Astrocyte (in vitro differentiated cells and primary cell): ENCODE data around the gene CENPF. TPM values are rescaled to one million over a fixed set of nuclear protein-coding genes. Genes with fewer than 3 reads are reported as not detected.
A peak's percentile ranks its signal among the peaks of the same experiment; 100 is the strongest.

Experiments
- DNase-seq: peaks from one replicate; pipeline ENCODE4 v3.0.0-alpha.2; 2010; ENCODE audit warnings: low read depth
- FAIRE-seq: peaks from 2 replicates; lab custom pipeline; 2011; peaks lifted over from hg19 to GRCh38; lab: Jason Lieb, UNC
- H2AFZ ChIP-seq: 2 replicates; pipeline ENCODE4 v1.6.0; 2012; ENCODE audit warnings: low read depth, low read length, inconsistent platforms
- H3K27ac ChIP-seq: 2 replicates; pipeline ENCODE4 v1.5.1; 2011; ENCODE audit warnings: low read depth, low read length, inconsistent platforms
- H3K27me3 ChIP-seq: 2 replicates; pipeline ENCODE4 v1.6.0; 2011; ENCODE audit warnings: low read length, inconsistent platforms; ENCODE audit not compliant: insufficient read depth
- H3K36me3 ChIP-seq: 2 replicates; pipeline ENCODE4 v1.5.1; 2011; ENCODE audit warnings: low read length, inconsistent platforms; ENCODE audit not compliant: insufficient read depth
- H3K4me1 ChIP-seq: 2 replicates; pipeline ENCODE4 v1.5.1; 2011; ENCODE audit warnings: low read length, inconsistent platforms; ENCODE audit not compliant: insufficient read depth
- H3K4me2 ChIP-seq: 2 replicates; pipeline ENCODE4 v1.6.0; 2012; ENCODE audit warnings: low read length, inconsistent platforms
- H3K4me3 ChIP-seq: 2 replicates; pipeline ENCODE4 v1.5.1; 2011; ENCODE audit warnings: low read depth, mild to moderate bottlenecking, low read length, inconsistent platforms; ENCODE audit not compliant: insufficient read depth
- H3K79me2 ChIP-seq: 2 replicates; pipeline ENCODE4 v1.6.0; 2012; ENCODE audit warnings: mild to moderate bottlenecking, low read length, inconsistent platforms; ENCODE audit not compliant: insufficient read depth
- H3K9ac ChIP-seq: 2 replicates; pipeline ENCODE4 v1.6.0; 2012; ENCODE audit warnings: mild to moderate bottlenecking, low read length, inconsistent platforms
- H3K9me3 ChIP-seq: 2 replicates; pipeline ENCODE4 v1.5.1; 2012; ENCODE audit warnings: low read depth, mild to moderate bottlenecking, low read length, inconsistent platforms; ENCODE audit not compliant: insufficient read depth
- H4K20me1 ChIP-seq: 2 replicates; pipeline ENCODE4 v1.6.0; 2012; ENCODE audit warnings: low read length, inconsistent platforms; ENCODE audit not compliant: insufficient read depth
- H3K27ac Mint-ChIP-seq: one replicate; pipeline ENCODE4 v1.8.0; 2021; ENCODE audit warnings: mild to moderate bottlenecking, mixed read lengths; ENCODE audit not compliant: unreplicated experiment
- H3K27me3 Mint-ChIP-seq: one replicate; pipeline ENCODE4 v1.8.0; 2021; ENCODE audit warnings: low read depth, mixed read lengths; ENCODE audit not compliant: unreplicated experiment
- H3K36me3 Mint-ChIP-seq: one replicate; pipeline ENCODE4 v1.8.0; 2021; ENCODE audit warnings: low read depth, mixed read lengths; ENCODE audit not compliant: unreplicated experiment
- H3K4me1 Mint-ChIP-seq: one replicate; pipeline ENCODE4 v1.8.0; 2021; ENCODE audit warnings: low read depth, mixed read lengths; ENCODE audit not compliant: unreplicated experiment
- H3K4me3 Mint-ChIP-seq: one replicate; pipeline ENCODE4 v1.8.0; 2021; ENCODE audit warnings: mild to moderate bottlenecking, moderate library complexity, mixed read lengths; ENCODE audit not compliant: unreplicated experiment
- H3K9me3 Mint-ChIP-seq: one replicate; pipeline ENCODE4 v1.8.0; 2021; ENCODE audit warnings: mild to moderate bottlenecking, mixed read lengths; ENCODE audit not compliant: unreplicated experiment
- EZH2 ChIP-seq: IDR thresholded peaks from 2 replicates; pipeline ENCODE4 v1.6.1; 2012; ENCODE audit warnings: mild to moderate bottlenecking, low read length, inconsistent platforms; ENCODE audit not compliant: insufficient read depth
- total RNA-seq: library from RNA; stranded (reverse); gene quantifications from 2 replicates; pipeline ENCODE4 v1.2.1, GENCODE V29; 2021
- TF ChIP-seq, protein P1 (sequence below): IDR thresholded peaks from 2 replicates; pipeline ENCODE4 v1.5.1; 2011; ENCODE audit warnings: low read depth, mild to moderate bottlenecking, inconsistent platforms, low read length, moderate library complexity; ENCODE audit not compliant: insufficient read depth

CENPF gene
- total RNA-seq, 1 donor from 2014 or later = 22.9 TPM

DNA sequence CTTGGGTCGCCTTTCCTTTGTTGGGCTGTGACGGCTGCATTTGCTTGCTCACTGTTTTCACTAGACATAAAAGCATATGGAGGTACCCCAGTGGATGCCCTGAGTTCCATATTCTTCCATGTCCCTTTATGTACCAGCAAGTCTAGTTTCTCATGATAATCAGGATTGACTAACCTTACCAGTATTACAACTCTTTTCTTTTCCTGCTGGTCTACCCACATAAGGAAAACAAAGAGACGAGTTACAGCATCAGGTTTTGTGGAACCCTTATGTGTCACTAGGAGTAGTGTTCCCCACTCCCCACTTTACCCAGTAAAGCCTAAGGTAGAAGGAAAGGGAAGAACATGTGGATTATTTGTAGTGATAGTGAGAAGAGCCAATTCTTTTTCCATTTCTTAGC is 16.4 kb upstream of the CENPF start:
- no peaks in the 10 kb centered on the region for H3K9me3 Mint-ChIP-seq
- Histone ChIP-seq H4K20me1 (no peaks in the 10 kb centered on the region), H2AFZ (no peak overlapping the region), H3K36me3 (no peaks in the 10 kb centered on the region), H3K4me1 (peaks cover 11% of the 10 kb centered on the region), H3K27ac (no peak overlapping the region), H3K4me2 (no peak overlapping the region), H3K9ac (no peak overlapping the region), H3K79me2 (no peaks in the 10 kb centered on the region), H3K4me3 (no peak overlapping the region), H3K27me3 (no peaks in the 10 kb centered on the region), H3K9me3 (no peaks in the 10 kb centered on the region)
- H3K27me3 Mint-ChIP-seq = no peaks in the 10 kb centered on the region
- no peak for TF ChIP-seq EZH2
- TF ChIP-seq, protein P1, sequence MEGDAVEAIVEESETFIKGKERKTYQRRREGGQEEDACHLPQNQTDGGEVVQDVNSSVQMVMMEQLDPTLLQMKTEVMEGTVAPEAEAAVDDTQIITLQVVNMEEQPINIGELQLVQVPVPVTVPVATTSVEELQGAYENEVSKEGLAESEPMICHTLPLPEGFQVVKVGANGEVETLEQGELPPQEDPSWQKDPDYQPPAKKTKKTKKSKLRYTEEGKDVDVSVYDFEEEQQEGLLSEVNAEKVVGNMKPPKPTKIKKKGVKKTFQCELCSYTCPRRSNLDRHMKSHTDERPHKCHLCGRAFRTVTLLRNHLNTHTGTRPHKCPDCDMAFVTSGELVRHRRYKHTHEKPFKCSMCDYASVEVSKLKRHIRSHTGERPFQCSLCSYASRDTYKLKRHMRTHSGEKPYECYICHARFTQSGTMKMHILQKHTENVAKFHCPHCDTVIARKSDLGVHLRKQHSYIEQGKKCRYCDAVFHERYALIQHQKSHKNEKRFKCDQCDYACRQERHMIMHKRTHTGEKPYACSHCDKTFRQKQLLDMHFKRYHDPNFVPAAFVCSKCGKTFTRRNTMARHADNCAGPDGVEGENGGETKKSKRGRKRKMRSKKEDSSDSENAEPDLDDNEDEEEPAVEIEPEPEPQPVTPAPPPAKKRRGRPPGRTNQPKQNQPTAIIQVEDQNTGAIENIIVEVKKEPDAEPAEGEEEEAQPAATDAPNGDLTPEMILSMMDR = no peak
- peaks cover 24% of the 10 kb centered on the region for H3K4me1 Mint-ChIP-seq
- FAIRE-seq (no peak), DNase-seq (no peak)
- no peak overlapping the region for H3K4me3 Mint-ChIP-seq
- no peak overlapping the region for H3K27ac Mint-ChIP-seq
- no peaks in the 10 kb centered on the region for H3K36me3 Mint-ChIP-seq

DNA sequence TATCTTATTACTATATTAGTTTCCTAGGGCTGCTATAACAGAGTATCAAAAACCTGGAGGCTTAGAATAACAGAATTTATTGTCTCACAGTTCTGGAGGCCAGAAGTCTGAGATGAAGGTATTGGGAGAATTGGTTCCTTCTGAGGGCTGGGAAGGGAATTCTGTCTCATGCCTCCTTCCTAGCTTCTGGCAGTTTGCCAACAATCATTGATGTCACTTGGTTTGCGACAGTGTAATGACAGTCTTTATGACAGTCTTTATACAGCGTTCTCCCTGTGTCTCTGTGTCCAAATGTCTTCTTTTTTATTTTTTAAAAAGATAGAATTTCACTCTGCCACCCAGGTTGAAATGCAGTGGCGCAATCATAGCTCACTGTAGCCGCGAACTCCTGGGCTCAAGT is 15.8 kb upstream of the CENPF start:
- TF ChIP-seq, protein P1 = no peak
- no peak for TF ChIP-seq EZH2
- no peaks in the 10 kb centered on the region for H3K9me3 ChIP-seq
- H3K36me3 ChIP-seq = no peaks in the 10 kb centered on the region
- DNase-seq (no peak), FAIRE-seq (no peak)
- H3K4me1 ChIP-seq = peaks cover 6% of the 10 kb centered on the region
- H3K27ac Mint-ChIP-seq = no peak overlapping the region
- peaks cover 19% of the 10 kb centered on the region for H3K4me1 Mint-ChIP-seq
- H3K27me3 ChIP-seq = no peaks in the 10 kb centered on the region
- H3K4me3 Mint-ChIP-seq = no peak overlapping the region
- no peaks in the 10 kb centered on the region for H3K27me3 Mint-ChIP-seq
- no peak overlapping the region for H3K4me3 ChIP-seq
- H3K27ac ChIP-seq = no peak overlapping the region
- no peaks in the 10 kb centered on the region for H3K79me2 ChIP-seq
- H3K9me3 Mint-ChIP-seq = no peaks in the 10 kb centered on the region
- no peaks in the 10 kb centered on the region for H3K36me3 Mint-ChIP-seq
- no peak overlapping the region for H2AFZ ChIP-seq
- H4K20me1 ChIP-seq = no peaks in the 10 kb centered on the region
- H3K4me2 ChIP-seq = no peak overlapping the region
- H3K9ac ChIP-seq = no peak overlapping the region

DNA sequence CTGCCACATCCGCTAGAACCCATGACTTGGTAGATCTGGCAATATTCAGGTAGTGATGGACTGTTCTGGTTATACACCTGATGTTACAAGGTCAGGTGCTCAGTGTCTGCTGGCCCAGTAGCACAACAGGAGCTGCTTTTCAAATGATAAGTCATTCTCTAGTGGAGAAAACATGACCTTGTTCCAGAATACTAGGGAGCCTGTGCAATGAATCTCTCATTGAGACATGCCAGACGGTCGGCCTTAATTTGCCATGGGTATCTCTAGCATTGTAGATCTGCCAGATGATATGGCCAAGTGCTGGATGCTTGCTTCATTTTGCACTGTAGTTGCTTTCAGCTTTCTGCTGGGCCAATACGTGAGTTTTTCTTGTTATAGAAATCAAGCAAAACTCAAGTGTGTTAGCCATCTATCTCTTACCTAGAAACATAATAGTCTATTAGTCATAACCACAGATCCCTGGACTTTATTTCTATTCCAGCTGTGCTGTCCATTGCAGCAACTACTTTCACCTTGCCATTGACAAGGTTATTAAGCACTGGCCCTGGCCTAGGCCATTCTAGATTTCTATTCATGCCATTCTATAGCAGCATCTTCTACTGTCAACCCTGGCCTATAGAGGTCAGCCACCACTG is 13.9 kb upstream of the CENPF start:
- TF ChIP-seq, protein P1 = no peak
- no peak for TF ChIP-seq EZH2
- Histone ChIP-seq H2AFZ (no peak overlapping the region), H3K27me3 (no peaks in the 10 kb centered on the region), H4K20me1 (no peaks in the 10 kb centered on the region), H3K4me3 (no peak overlapping the region), H3K4me1 (peaks cover 4% of the 10 kb centered on the region), H3K36me3 (no peaks in the 10 kb centered on the region), H3K27ac (no peak overlapping the region), H3K79me2 (no peaks in the 10 kb centered on the region), H3K9me3 (no peaks in the 10 kb centered on the region), H3K9ac (no peak overlapping the region), H3K4me2 (no peak overlapping the region)
- H3K27me3 Mint-ChIP-seq = no peaks in the 10 kb centered on the region
- peak; percentile 56 for DNase-seq
- H3K4me1 Mint-ChIP-seq = peaks cover 6% of the 10 kb centered on the region
- FAIRE-seq = no peak
- no peak overlapping the region for H3K4me3 Mint-ChIP-seq
- H3K27ac Mint-ChIP-seq = no peak overlapping the region
- H3K9me3 Mint-ChIP-seq = no peaks in the 10 kb centered on the region
- no peaks in the 10 kb centered on the region for H3K36me3 Mint-ChIP-seq
